CD14-positive monocyte (primary cell): Measurements from ENCODE around the gene PNO1. TPM values are rescaled to one million over a fixed set of nuclear protein-coding genes. Genes with fewer than 3 reads are reported as not detected.

ENCODE experiments used
- DNase-seq, 3 donors: peaks; one replicate each; pipeline ENCODE4 v3.0.0-alpha.2; 2011 to 2022
- H2AFZ ChIP-seq: 2 replicates; pipeline ENCODE4 v1.6.0; 2012; ENCODE audit warnings: mild to moderate bottlenecking, low read depth, low read length, inconsistent platforms; ENCODE audit not compliant: insufficient read depth, poor library complexity, severe bottlenecking
- H3K27ac ChIP-seq, 2 donors: 1 replicate in 1 of 2; 2 replicates in 1 of 2; pipeline ENCODE4 v1.5.1; 2012 to 2013; ENCODE audit warnings: low read length in 2 of 2, control low read depth in 1 of 2, inconsistent platforms in 1 of 2, low read depth in 1 of 2, mild to moderate bottlenecking in 1 of 2
- H3K27me3 ChIP-seq, 2 donors: one replicate each; pipeline versions ENCODE4 v1.6.0 to v1.6.1; 2011 to 2013; ENCODE audit warnings: low read length in 2 of 2; ENCODE audit not compliant: control insufficient read depth in 2 of 2, insufficient read depth in 2 of 2
- H3K36me3 ChIP-seq, 2 donors: replicated peaks in 1 of 2; 1 replicate in 1 of 2; 2 replicates in 1 of 2; pipeline versions ENCODE4 v1.5.1 to v1.6.1; 2012 to 2013; ENCODE audit warnings: low read length in 2 of 2, control low read depth in 1 of 2, inconsistent platforms in 1 of 2, mild to moderate bottlenecking in 1 of 2; ENCODE audit not compliant: insufficient read depth in 2 of 2, control insufficient read depth in 1 of 2
- H3K4me1 ChIP-seq, 2 donors: 1 replicate in 1 of 2; 2 replicates in 1 of 2; pipeline versions ENCODE4 v1.5.1 to v1.6.1; 2012 to 2013; ENCODE audit warnings: low read length in 2 of 2, control low read depth in 1 of 2, inconsistent platforms in 1 of 2, mild to moderate bottlenecking in 1 of 2, moderate library complexity in 1 of 2; ENCODE audit not compliant: insufficient read depth in 2 of 2, control insufficient read depth in 1 of 2
- H3K4me2 ChIP-seq: replicated peaks from 2 replicates; pipeline ENCODE3; 2012; ENCODE audit warnings: low read length, moderate library complexity, mild to moderate bottlenecking; ENCODE audit not compliant: poor library complexity, severe bottlenecking; ENCODE audit errors: extremely low read depth
- H3K4me3 ChIP-seq, 3 experiments: fragments of 200-600 bp in 1 of 3; sonication (generic) in 1 of 3; replicated peaks in 1 of 3; 1 replicate in 2 of 3; 2 replicates in 1 of 3; pipeline ENCODE4 v1.5.1; 2011 to 2013; ENCODE audit warnings: low read length in 3 of 3, mild to moderate bottlenecking in 3 of 3, control low read depth in 2 of 3, low read depth in 2 of 3, inconsistent platforms in 1 of 3, moderate library complexity in 1 of 3
- H3K79me2 ChIP-seq: 2 replicates; pipeline ENCODE4 v1.6.0; 2012; ENCODE audit warnings: mild to moderate bottlenecking, control low read depth, inconsistent platforms, low read length, moderate library complexity; ENCODE audit not compliant: insufficient read depth
- H3K9ac ChIP-seq: 2 replicates; pipeline ENCODE4 v1.6.0; 2017; ENCODE audit warnings: low read length, mild to moderate bottlenecking; ENCODE audit not compliant: insufficient read depth, poor library complexity, severe bottlenecking
- H3K9me3 ChIP-seq, 2 donors: replicated peaks in 1 of 2; 1 replicate in 1 of 2; 2 replicates in 1 of 2; pipeline versions ENCODE4 v1.5.1 to v1.6.1; 2012 to 2013; ENCODE audit warnings: low read length in 2 of 2, control low read depth in 1 of 2; ENCODE audit not compliant: control insufficient read depth in 1 of 2, insufficient read depth in 1 of 2
- H4K20me1 ChIP-seq: 2 replicates; pipeline ENCODE4 v1.6.0; 2012; ENCODE audit warnings: mild to moderate bottlenecking, low read length, control low read depth, moderate library complexity; ENCODE audit not compliant: insufficient read depth
- H3K27ac Mint-ChIP-seq, 7 donors: one replicate each; pipeline ENCODE4 v1.8.0; 2020; ENCODE audit warnings: mild to moderate bottlenecking in 7 of 7, mixed read lengths in 7 of 7, moderate library complexity in 6 of 7, inconsistent platforms in 2 of 7
- H3K27me3 Mint-ChIP-seq, 3 donors: one replicate each; pipeline ENCODE4 v1.8.0; 2021 to 2022; ENCODE audit warnings: low read depth in 3 of 3, mild to moderate bottlenecking in 3 of 3, mixed read lengths in 3 of 3, moderate library complexity in 3 of 3, inconsistent platforms in 1 of 3
- H3K36me3 Mint-ChIP-seq, 2 donors: one replicate each; pipeline ENCODE4 v1.8.0; 2020; ENCODE audit warnings: mixed read lengths in 2 of 2, inconsistent platforms in 1 of 2, mild to moderate bottlenecking in 1 of 2
- H3K4me1 Mint-ChIP-seq: one replicate; pipeline ENCODE4 v1.8.0; 2020; ENCODE audit warnings: mild to moderate bottlenecking, mixed read lengths
- H3K4me3 Mint-ChIP-seq, 2 donors: one replicate each; pipeline ENCODE4 v1.8.0; 2020; ENCODE audit warnings: mild to moderate bottlenecking in 2 of 2, mixed read lengths in 2 of 2, moderate library complexity in 1 of 2
- H3K9me3 Mint-ChIP-seq, 7 donors: one replicate each; pipeline ENCODE4 v1.8.0; 2020 to 2022; ENCODE audit warnings: mixed read lengths in 7 of 7, mild to moderate bottlenecking in 6 of 7, moderate library complexity in 6 of 7, inconsistent platforms in 2 of 7
- CTCF ChIP-seq: fragments of 200-600 bp; IDR thresholded peaks from one replicate; pipeline ENCODE4 v1.8.0; 2022; ENCODE audit warnings: antibody characterized with exemption, mild to moderate bottlenecking
- WGBS: methylation state at CpG from one replicate; pipeline ENCODE4 v1.1.5; 2013; ENCODE audit warnings: missing lambda C conversion rate; ENCODE audit not compliant: insufficient coverage; 5-methylcytosine and 5-hydroxymethylcytosine counted together
- intact Hi-C, 2 donors: fragments of 100-400 bp; cut with micrococcal nuclease; formaldehyde crosslinking; loops; one replicate each; pipeline versions ENCODE4 v1.15.0 to v1.15.1; 2023
- polyA minus RNA-seq: library from RNA; depleted of rRNA, polyadenylated mRNA; stranded (reverse); fragments of >200 nt; gene quantifications from 2 replicates; pipeline ENCODE4 v1.2.3, GENCODE V29; 2012
- polyA plus RNA-seq, 3 donors: library from polyadenylated mRNA; depleted of rRNA in 1 of 3; unstranded in 2 of 3; stranded (reverse) in 1 of 3; fragments of 300-500 nt in 2 of 3; fragments of >200 nt in 1 of 3; fragmentation: Illumina TruSeq in 2 of 3; gene quantifications; 1 replicate in 2 of 3; 2 replicates in 1 of 3; pipeline ENCODE4 v1.2.3, GENCODE V29; 2012 to 2021
- total RNA-seq, 12 experiments: library from RNA in 1 of 12; stranded (reverse) in 1 of 12; fragments of 120-200 nt in 1 of 12; gene quantifications; one replicate each; pipeline ENCODE4 v1.2.4 and lab custom pipeline; 2013 to 2026; ENCODE audit warnings: mixed read lengths in 6 of 12, inconsistent platforms in 1 of 12

The PNO1 gene
- 12.2 TPM for total RNA-seq (2013)
- polyA plus RNA-seq, result 10 to 100 TPM in 2 of 3 donors, 1 to 10 TPM in 1; 4.7 to 14.0 (median 10.8) TPM
- 2.2 and 7.3 TPM in 2 replicates for polyA minus RNA-seq
- 5.8 to 20.1 (median 14.4) reads per million in 11 experiments for total RNA-seq (lab: John Stamatoyannopoulos, UW)

- peaks cover 0 to 2% (median 0%) of the 10 kb centered on the region in 3 donors for H3K27me3 Mint-ChIP-seq
- peaks cover 0 to 2% (median 0%) of the 10 kb centered on the region in 7 donors for H3K9me3 Mint-ChIP-seq
- H3K36me3 Mint-ChIP-seq, result peaks cover 25 to 31% of the 10 kb centered on the region in 2 donors
- peak; percentile 89 to 97 (median 95) for DNase-seq
- H3K4me3 Mint-ChIP-seq, result peak within 1 kb of the TSS; percentile 97 to 99
- no peak for TF ChIP-seq CTCF
- H3K4me2 ChIP-seq, result peak within 1 kb of the TSS; percentile 95
- H2AFZ ChIP-seq, result peak within 1 kb of the TSS; percentile 95
- peak within 1 kb of the TSS; percentile 73 to 91 (median 85) for H3K4me3 ChIP-seq
- no peaks in the 10 kb centered on the region for H3K27me3 ChIP-seq
- peak within 1 kb of the TSS; percentile 99 to 100 (median 100) for H3K27ac Mint-ChIP-seq
- H4K20me1 ChIP-seq, result no peaks in the 10 kb centered on the region
- peak within 1 kb of the TSS; percentile 87 for H3K9ac ChIP-seq
- H3K36me3 ChIP-seq, result peaks cover 22 to 25% of the 10 kb centered on the region in 2 donors
- H3K27ac ChIP-seq, result peak within 1 kb of the TSS; percentile 80 to 99
- peaks cover 29% of the 10 kb centered on the region for H3K4me1 Mint-ChIP-seq
- intact Hi-C loops, result loop anchor here in 1 of 2 donors (5.0 kb wide), 2 partner anchors 95 kb away; partner anchors contain the start of genes C1D and PPP3R1
- H3K4me1 ChIP-seq, result peaks cover 27 to 35% of the 10 kb centered on the region in 2 donors
- peaks cover 46% of the 10 kb centered on the region for H3K79me2 ChIP-seq
- H3K9me3 ChIP-seq, result no peaks in the 10 kb centered on the region
- under 1% methylated on average over 37 of the region's 44 CpGs for WGBS
Measured at GRCh38 chr2:68157402-68158133, at the start of gene PNO1. Gene PNO1, plus strand, starts transcription at chr2:68157888. Its CDS starts 47 bp downstream, at chr2:68157935.

GRCh38 chr2:68108120-68108519 lies 49.6 kb upstream of the PNO1 start:
- H3K4me1 ChIP-seq, result peaks cover 15 to 16% of the 10 kb centered on the region in 2 donors
- intact Hi-C loops, result no loop called here
- peak overlapping the region; percentile 68 to 86 (median 80) for H3K27ac Mint-ChIP-seq
- H3K9me3 Mint-ChIP-seq, result peaks cover 6 to 16% (median 13%) of the 10 kb centered on the region in 7 donors
- no peak overlapping the region for H2AFZ ChIP-seq
- peak; percentile 65 to 78 (median 70) for DNase-seq
- no peak overlapping the region for H3K4me3 ChIP-seq
- H3K27me3 Mint-ChIP-seq, result no peaks in the 10 kb centered on the region
- peaks cover 3 to 11% of the 10 kb centered on the region in 2 donors for H3K9me3 ChIP-seq
- H4K20me1 ChIP-seq, result no peaks in the 10 kb centered on the region
- H3K9ac ChIP-seq, result peak overlapping the region; percentile 10
- peaks cover 7% of the 10 kb centered on the region in 2 donors for H3K36me3 Mint-ChIP-seq
- no peak for TF ChIP-seq CTCF
- H3K4me1 Mint-ChIP-seq, result peaks cover 17% of the 10 kb centered on the region
- no peak overlapping the region for H3K4me3 Mint-ChIP-seq
- no peak overlapping the region for H3K4me2 ChIP-seq
- peak overlapping the region; percentile 56 to 62 for H3K27ac ChIP-seq
- H3K36me3 ChIP-seq, result no peaks in the 10 kb centered on the region
- 60% methylated on average over 1 of the region's 3 CpGs for WGBS
- H3K27me3 ChIP-seq, result no peaks in the 10 kb centered on the region
- no peaks in the 10 kb centered on the region for H3K79me2 ChIP-seq
